Measurements from ENCODE around the gene OPRL1.

OPRL1 gene

DNA sequence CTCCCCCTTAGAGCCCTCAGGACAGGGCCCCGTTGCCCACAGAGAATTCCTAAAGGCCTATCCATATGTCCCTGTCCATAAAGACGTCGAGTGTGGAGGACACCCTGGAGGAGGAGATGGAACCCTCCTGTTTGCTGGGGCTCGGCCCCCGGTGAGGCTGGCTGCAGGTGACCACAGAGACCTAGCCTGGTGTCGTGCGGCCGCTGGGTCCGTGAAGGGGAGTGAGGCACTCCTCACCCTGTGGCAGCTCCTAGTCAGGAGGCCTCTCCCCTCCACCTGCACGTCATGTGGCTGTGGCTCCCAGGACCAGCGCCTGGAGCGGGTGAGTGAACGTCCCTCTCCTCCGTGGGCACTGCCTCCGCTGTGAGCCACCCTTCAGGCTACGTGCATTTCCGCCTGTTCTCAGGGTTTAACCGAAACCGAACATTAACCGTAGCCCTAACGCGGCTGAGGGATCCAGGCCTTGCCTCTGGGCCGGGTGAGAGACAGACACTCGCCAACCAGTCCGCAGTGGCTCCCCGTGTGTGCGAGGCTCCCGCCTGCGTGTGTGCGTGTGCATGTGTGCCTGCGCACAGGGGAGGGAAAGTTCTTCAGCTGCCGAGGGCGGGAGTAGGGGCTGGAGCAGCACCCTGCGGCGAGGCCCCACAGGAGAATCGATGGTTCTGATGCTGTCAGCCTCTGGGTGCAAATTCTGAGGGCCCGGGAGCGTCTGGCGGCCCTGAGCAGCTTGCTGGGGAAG is 22.8 kb upstream of the OPRL1 start:
- DNase-seq (ENCODE audit: low read depth) = no peak

DNA sequence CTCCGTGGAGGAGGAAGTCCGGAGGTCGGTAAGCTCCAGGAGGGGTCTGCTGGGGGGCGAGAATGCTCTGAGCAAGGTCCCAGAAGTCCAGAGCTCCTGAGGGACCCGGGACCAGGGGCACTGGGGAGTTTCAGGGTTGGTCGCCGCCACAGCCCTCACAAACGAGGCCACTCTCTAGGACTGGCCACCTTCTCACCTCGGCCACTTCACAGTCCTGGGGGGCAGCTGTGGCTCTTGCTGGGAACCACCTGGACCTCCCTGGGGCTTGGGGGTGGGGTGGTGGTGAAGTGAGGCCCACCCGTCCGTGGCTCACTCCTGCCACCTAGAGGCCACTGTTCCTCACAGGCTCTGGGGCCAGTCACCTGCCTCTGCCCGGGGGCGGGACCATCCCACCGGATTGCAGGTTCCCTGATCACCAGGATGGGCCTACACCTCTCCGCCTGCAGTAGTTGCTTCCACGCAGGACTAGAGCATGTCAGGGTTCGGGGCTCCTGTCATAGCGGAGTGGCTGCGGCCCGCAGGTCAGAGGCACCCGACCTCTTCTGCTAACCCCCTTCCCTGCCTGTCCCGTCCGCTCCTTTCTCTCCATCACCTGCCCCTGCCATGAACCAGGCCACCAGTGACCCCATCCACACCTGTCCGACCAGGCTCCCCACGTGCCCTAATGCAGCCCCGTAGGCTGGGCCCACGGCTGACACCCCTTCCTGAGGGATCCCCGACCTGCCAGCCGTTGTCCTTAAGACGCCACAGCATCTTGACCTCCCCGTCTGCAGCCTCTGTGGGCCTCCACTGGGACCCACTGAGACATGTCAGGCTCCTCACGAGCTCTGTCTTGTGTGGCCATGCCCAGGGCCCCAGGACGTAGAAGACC is 22.0 kb upstream of the OPRL1 start:
- no peak for DNase-seq (ENCODE audit: low read depth)

DNA sequence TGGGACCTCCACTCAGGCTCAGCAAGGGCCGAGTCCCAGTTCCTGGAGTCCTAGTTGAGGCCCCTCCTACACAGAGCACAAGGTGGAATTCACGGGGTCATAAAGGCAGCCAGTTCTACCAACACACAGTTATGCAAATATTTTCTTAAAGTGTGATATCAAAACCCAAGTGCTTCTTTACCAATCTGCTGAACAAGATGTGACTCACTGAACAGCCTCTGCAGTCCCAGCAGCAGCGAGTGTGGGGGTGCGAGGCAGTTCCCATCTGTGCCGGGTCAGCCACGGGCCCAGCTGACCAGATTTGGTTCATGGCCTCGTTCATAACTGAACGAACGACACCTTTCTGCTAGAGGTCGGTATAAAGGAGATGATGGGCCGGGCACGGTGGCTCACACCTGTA is 21.3 kb upstream of the OPRL1 start:
- DNase-seq (ENCODE audit: low read depth) = no peak

DNA sequence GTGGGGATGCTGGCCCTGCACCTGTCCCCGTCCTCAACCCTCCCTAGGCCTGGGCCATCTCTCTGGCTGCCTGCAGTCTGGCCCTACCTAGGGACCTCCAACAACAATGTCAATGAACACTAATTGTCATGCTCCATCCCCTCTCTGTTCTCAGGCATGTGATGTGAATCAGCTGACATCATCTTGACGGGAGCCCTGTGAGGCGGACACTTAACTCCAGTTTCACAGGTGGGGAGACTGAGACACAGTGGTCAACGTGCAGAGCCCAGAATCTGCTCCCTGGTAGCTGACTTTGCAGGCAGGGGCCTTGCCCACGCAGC is 17.6 kb upstream of the OPRL1 start:
- no peak for DNase-seq (ENCODE audit: low read depth)

DNA sequence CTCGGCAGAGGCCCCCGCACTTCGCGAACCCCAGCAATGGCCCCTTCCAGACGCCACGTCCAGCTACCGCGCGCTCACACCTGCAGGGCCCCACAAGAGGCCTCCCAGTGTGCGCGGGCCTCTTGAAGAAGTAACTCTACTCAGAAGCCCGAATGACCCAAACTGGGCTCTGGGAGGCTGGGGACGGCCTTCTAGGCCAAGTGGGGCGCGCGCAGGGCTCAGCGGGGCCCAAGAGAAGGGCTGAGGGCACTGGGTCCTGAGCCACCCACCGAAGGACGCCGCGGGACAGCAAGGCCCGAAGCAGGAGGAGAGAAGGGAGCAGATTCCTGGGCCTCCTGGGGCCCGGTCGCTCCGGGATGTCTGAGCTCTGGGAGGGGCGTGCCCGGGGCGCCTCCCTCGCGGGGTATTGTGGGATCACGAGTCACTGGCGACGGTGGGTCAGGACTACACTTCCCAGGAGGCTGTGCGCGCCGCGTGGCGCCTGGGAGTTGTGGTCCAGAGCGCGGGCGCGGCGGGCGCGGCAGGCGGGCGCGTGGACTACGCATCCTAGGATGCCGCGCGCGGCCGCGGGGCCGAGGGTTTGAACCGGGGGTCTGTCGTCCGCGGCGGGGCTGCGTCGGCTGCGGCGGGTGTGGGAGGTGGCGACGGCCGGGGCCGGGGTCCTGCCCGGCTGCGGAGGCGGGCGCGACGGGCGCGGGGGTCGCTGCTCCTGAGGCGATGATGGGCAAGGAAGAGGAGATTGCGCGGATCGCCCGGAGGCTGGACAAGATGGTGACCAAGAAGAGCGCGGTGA is 17.1 kb upstream of the OPRL1 start, which contains the start of gene TCEA2:
TSS of gene TCEA2 (plus strand) at position 603 of the 793 bp plus-strand sequence. CDS start at position 718, 115 bp downstream.
- DNase-seq (ENCODE audit: low read depth) = peak; percentile 84

DNA sequence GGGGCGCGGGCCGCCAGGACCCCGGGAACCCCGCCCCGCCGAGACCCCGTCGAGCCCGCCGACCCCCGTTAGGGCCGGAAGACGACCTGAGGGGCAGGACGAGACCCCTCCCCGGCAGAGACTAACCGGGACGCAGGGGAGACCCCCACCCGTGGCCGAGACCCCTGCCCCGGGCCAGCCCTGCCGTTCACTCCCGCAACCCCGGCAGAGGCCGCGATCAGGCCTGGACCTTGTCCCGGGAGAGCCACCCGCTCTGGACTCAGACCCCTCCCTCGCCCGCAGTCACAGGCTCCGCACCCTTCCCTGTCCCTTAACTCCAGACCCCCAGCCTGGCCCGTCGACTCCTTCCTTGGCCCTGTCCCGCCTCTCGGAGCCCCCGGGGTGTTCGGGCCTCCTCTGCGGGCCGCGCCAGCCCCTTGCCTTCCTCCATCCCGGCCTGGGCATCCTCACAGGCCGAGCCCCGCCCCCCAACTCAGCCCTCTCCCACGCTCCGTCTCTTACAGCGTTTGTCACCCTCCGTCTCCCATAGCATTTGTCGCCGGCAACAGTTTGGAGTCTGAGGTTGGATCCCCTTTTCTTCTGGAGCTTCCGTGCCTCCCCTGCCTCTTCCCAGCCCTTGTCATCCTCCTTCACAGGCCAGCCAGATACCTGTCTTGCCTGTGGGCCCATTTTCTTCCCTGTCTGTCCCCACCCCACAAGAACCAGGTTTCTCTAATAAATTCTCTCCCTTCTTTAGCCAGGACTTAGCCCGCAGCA is 16.3 kb upstream of the OPRL1 start:
- no peak for DNase-seq (ENCODE audit: low read depth)

DNA sequence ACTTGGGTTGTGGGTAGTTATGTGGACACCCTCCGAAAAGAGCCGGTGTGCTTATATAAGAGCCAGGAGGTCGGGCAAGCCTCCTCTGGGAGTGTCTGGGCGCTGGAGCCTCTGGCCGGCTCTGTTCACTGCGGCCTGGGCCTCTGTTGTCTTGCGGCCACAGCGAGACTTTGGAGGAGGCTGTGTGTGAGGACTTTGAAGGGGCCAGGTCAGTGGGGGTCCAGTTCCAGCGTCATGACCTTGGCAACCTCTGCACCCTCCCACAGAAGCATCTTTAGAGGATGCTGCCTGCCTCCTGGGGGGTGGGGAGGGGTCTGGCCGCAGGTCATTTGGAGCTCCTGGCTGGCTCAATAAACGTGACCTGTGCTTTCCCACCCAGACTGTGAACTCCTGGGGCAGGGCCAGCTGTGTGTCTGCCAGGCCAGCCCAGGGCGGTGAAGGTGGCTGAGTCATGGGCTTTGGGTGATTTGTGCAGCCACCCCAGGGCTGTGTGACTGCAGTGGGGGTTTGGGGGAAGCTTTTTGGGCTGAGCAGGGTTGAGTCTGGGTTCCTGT is 15.7 kb upstream of the OPRL1 start:
- no peak for DNase-seq (ENCODE audit: low read depth)

DNA sequence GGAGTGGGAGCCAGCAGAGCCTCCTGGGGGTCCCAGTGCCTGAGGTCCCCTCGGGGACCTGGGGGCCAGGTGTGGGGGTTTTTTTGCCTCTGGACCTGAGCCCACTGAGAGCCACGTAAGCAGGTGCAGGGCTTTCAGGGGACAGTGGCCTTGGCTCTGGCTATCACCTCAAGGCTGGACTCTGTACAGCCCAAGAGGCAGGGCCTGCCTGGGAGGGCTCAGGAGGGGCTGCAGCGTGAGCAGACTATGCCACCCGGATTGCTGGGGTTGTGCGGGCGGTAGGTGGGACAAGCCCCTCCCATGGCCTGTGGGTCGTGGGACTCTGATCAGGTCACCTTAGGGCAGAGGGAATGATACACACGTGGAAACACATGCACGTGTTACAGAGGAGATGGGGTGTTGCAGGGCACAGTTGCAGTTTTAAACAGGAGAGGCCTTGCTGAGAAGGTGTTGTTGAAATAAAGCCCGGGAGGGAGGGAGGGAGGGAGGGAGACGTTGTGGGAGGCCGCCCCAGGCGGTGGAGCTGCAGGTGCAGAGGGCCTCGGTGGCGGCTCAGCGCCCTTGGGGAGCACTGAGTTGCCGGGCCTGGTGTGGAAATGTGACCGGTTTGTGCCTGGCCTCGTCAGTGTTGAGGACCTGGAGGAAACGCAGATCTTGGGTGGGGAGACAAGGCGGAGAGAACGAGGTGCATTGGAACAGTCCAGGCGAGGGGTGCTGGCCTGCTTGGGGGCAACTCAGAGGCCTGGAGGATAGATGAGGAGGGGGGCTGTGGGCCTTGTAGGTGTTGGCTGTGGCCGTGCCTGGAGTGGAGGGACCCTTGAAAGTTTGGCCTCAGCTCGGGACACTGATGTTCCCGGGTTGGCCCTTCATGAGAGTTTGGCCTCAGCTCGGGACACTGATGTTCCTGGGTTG is 14.6 kb upstream of the OPRL1 start:
- DNase-seq (ENCODE audit: low read depth) = no peak

DNA sequence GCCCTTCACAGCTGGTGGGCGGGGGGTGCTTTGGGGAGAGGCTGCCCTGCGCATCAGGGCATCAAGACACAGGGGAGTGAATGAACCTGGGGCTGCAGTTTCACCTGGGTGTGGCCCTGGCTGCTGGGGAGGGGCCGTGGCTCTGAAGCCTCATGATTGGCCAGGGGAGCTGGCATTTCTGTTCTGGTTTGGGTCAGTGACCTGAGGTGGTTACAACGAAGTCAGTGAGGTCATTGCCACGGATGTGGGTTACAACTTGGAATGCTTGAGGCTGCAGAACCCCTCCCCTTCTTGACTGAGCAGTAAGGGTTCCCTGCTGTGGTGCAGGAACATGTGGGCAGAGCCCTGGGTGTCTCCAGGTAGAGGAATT is 13.9 kb upstream of the OPRL1 start:
- DNase-seq (ENCODE audit: low read depth) = no peak

DNA sequence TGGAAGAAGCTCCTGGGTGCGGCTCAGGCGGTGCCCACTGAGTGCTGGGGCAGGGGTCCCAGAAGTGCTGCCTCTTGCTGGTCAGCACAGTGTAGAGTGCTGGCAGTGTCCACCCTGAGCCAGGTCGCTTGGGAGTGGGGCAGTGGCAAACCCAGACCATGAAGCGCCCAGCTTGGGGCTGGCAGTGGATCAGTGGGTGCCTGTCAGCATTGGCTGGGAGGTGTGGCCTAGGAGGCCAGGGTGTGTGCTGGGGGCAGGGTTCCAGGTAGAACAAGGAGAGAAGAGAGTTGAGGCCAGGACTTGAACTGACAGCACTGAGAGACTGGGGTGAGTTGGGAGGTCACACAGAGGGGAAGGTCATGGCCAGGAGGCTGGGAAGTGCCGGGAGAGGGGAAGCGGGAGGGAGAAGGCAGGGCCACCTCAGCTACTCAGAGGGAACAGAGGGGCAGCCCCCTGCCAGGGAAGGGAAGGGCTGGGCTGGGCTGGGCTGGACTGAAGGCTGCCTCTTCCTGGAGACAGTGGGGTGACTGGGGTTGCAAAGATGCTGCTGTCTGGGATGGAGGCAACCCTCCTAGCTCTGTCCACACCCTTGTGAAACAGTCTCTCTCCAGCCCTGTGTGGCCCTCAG is 12.8 kb upstream of the OPRL1 start:
- no peak for DNase-seq (ENCODE audit: low read depth)

DNA sequence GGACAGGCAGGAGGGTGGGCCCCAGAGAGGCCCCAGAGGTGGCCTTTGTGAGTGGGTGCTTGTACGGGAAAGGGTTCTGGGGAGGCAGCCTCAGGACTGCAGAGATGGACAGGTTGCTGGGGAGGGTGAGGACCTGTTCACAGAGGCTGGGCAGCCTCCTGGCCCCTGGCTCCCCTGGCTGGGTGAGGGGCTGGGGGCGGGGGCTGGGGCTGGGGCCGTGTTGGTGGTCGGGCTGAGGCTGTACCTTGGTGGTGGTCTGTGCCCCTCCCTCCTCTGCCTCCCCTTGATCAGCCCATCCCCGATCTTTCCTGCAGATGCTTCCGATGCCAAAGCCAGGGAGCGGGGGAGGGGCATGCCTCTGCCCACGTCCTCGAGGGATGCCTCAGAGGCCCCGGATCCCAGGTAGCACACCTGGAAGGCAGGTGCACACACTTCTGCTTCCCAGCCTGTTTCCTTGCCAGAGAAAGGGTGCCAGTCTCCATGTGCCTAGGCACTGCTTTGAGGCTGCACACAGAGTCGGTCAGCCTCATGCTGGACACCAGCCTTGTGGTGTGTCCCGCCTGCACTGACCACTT is 12.1 kb upstream of the OPRL1 start:
- DNase-seq (ENCODE audit: low read depth) = no peak

DNA sequence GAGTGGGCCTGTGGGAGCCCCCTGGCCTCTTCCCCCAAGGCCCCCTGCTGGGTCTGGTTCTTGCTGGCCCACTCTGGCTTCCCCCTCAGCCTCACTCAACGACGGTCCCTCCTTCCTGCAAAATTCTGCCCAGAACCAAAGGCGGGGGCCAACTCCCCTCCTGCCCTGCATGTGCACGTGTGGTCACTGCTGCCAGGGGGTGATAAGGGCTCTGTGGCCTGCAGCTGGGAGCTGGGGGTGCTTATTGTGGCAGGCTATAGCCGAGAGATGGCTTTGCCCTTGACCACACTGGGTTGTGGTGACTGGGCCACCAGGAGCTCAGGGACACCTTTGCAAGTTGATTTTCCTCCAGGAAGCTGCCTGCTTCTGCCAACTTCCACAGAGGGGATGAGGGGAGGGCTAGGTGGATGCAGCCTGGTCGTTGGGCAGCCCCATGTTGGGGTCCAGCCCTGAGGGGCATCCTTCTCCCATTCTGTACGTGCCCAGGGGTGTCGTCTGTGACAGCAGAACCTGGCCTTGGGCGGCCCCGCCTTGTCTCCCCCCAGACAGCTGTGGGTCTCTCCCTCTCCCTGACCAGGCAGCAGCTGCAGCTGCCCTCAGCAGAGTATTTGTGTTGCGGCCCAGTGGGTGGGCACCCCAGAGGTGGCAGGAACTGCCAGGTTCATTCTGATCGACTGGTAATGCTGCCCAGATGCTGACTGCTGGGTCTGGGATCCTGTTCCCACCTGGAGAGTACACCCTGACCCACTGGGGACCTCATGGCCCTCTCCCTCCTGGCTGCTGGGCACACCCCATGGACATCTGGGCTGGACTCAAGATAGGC is 11.3 kb upstream of the OPRL1 start:
- DNase-seq (ENCODE audit: low read depth) = peak; percentile 98

DNA sequence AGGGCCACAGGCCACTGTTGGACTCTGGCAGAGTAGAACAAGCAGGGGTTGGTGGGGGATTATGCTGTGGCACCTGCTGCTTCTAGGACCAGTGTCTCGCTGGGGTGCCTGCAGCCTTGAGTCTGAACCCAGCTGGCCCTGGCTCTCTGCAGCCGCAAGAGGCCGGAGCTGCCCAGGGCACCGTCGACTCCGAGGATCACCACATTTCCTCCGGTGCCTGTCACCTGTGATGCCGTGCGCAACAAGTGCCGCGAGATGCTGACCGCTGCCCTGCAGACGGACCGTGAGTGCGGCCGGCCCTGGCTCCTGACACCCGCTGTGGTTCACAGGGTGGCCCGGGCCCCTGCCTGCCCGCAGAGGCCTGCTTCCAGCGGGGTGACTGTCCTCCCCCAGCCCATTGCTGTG is 10.7 kb upstream of the OPRL1 start:
- no peak for DNase-seq (ENCODE audit: low read depth)

DNA sequence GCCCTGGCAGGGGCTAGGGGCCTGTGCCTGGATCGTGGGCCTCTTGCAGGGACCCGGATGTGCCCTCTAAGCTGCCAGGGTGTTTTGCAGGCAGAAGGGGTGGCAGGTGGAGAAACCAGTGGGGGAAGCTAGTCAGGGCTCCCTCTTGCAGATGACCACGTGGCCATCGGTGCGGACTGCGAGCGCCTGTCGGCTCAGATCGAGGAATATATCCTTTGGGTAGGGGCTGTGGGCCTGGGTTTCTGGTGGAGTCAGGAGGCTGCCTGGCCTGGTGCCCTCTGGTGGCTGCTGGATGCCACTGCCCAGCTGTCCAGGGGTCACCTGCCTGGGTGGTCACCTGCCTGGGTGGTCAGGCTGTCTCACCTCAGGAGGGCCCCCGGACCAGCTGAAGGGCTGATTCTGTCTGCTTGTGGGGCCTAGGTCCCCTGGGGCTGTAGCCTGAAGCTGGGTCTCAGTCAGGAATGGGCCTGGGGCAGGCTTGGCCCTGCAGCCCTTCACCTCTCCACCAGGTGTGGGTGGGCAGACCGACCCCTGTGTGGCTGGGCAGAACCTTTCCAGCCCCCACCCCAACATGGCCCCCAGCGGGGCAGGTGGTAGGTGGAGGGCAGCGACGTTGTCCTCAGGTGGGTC is 10.2 kb upstream of the OPRL1 start:
- DNase-seq (ENCODE audit: low read depth) = no peak

DNA sequence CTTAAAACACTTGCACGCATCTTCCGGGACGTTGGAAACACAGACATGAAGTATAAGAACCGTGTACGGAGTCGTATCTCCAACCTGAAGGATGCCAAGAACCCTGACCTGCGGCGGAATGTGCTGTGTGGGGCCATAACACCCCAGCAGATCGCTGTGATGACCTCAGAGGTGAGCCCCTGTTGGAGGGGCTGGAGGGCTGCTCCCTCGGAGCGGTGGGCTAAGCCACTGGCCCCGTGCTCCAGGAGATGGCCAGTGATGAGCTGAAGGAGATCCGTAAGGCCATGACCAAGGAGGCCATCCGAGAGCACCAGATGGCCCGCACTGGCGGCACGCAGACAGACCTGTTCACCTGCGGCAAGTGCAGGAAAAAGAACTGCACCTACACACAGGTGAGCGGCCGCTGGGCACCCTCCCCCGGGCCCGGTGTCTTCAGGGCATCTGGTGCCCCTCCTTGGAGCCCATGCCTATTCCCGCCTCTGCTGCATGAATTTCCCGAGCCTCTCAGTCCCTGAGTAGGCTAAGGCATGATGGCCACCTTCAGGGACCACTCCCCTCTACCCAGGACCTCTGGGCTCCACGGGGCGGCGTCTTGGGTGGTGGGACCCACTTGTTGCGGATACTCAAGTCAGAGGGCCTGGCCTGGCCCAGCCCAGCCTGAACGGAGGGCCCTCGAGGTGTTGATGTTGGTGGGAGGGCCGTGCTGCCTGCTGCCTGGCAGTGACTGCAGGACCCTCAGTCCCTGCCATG is 9.5 kb upstream of the OPRL1 start:
- no peak for DNase-seq (ENCODE audit: low read depth)

DNA sequence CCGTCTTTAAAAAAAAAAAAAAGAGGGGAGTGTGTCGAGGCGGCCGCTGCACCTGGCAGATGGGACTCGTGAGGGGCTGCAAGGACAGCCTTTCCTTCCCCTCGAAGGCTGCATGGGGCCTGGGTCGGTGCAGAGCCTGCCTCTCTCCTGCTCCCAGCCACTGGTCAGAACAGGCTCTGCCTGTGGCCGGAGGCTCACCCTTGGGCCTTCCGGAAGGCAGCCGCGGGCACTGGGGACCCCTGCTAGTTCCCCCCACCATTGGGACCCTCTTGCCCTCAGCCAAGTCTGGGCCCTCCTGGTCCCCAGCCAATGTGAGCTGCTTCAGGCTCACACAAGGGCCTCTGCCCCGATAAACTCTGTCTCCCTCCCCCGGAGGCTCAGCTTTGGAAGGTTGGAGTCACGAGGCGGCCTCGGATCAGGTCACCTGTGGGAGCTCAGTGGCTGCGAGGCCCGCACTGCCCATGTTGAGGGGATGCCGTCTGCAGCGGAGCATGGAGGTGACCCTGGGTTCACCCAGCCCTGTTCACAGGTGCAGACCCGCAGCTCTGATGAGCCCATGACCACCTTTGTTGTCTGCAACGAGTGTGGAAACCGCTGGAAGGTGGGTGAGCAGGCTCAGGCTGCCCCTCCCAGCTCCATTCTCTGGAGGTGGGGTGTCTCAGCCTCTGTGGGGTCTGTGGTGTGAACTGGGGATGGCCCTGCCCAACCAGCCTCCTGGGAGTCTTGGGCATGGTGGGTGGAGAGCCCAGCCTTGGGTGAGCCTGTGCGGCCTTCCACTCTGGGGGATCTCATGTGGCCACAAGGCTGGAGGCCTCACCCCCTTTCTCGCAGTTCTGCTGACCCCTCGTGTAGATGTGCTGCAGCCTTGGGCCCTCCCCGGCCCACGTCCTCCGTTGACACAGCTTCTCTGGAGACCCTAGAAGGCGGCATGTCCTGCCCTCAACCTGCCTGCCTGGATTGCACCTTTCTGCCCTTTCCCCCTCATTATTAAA is 8.2 kb upstream of the OPRL1 start:
- no peak for DNase-seq (ENCODE audit: low read depth)

All from CMK (cell line).